Posterior cingulate gyrus (tissue), 11 donors: ENCODE measurements around the gene NUFIP1.
"Not testable (repeated sequence)": the region's sequence is repeated elsewhere in the genome, so short reads cannot be mapped to it uniquely, and the experiment has no call there.

Source experiments
- DNase-seq, 10 donors: peaks; one replicate each; pipeline versions ENCODE4 v3.0.0 to v3.0.0-alpha.2; 2020 to 2021; ENCODE audit warnings: mixed read lengths in 3 of 10
- intact Hi-C: fragments of 100-400 bp; cut with DNase I; formaldehyde crosslinking; loops from one replicate; pipeline ENCODE4 v1.15.1; 2023

Gene NUFIP1

GRCh38 chr13:44971656-44972595 is 17.3 kb downstream of the NUFIP1 start:
- intact Hi-C loops, result loop anchor here (2.0 to 5.0 kb wide), 3 partner anchors 73 to 1065 kb away; no protein-coding TSS in a partner anchor
- DNase-seq, result peak in 3 of 10 donors; percentile 10 to 89 (median 15)

GRCh38 chr13:44969551-44970484 is 19.5 kb downstream of the NUFIP1 start:
- no peak for DNase-seq
- intact Hi-C loops, result loop anchor here (1.0 to 10.0 kb wide), 4 partner anchors 55 to 1063 kb away; no protein-coding TSS in a partner anchor

- intact Hi-C loops, result loop anchor here (10.0 kb wide), 1 partner anchor 54 kb away; no protein-coding TSS in a partner anchor
- no peak for DNase-seq
Measured at GRCh38 chr13:44968434-44968815, 20.8 kb downstream of the NUFIP1 start.

DNA sequence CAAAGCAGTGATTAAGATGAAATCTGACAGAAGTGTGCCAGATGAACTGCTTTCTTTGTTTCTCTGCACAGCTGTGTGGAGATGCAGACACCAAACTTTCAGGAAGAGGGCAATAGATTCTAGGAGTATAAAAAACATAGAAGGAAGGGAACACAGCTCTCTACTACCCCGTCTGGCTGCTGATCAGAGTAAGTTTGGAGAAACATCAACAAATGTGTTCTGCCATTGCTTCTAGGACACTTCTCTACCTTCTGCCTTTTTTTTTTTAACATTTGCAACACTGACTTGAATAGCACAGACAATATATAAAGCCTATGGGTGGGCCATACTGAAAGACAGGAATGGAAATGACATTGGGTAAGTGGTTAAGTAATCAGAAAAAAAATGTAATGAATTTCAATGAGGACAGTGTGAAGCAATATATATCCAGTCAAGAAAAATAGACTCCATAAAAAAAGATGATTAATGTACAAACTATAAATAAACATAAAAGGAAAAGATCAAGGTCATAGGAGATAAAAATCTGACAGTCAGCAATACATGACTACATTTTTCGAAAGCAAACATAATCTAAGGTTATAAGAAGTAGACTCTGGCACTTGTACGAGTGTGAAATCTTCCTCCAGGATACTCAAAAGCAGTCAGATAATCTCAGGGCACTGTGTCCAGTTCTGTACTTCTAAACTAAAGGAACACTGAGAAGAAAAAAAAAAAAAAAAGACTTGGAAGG is 21.4 kb downstream of the NUFIP1 start:
- DNase-seq, result no peak
- intact Hi-C loops, result loop anchor here (10.0 kb wide), 1 partner anchor 53 kb away; no protein-coding TSS in a partner anchor

GRCh38 chr13:44961997-44962396 is 27.3 kb downstream of the NUFIP1 start:
- no peak for DNase-seq
- intact Hi-C loops, result loop anchor here (10.0 kb wide), 1 partner anchor 47 kb away; no protein-coding TSS in a partner anchor

- intact Hi-C loops, result no loop called here
- no peak for DNase-seq
Measured at GRCh38 chr13:44955406-44955805, 33.9 kb downstream of the NUFIP1 start.

DNA sequence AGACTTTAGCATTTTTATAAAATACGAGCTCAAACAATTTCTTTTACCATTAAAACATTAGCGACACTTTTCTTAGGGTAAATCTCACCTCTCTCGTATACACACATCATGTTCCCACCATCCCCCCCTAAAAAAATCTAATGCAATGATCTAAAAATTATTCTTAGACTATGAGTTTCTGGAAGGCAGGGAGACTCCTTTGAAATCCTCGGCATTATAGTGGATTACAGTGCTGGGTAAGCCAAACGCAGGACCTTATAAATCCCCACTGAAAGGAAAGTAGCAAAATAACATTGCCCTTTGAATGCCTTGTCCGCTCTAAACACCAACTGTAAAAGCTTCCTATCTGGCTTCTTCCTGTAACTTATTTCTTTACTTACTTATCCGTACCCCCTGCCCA is 35.0 kb downstream of the NUFIP1 start:
- no peak for DNase-seq
- intact Hi-C loops, result no loop called here

DNA sequence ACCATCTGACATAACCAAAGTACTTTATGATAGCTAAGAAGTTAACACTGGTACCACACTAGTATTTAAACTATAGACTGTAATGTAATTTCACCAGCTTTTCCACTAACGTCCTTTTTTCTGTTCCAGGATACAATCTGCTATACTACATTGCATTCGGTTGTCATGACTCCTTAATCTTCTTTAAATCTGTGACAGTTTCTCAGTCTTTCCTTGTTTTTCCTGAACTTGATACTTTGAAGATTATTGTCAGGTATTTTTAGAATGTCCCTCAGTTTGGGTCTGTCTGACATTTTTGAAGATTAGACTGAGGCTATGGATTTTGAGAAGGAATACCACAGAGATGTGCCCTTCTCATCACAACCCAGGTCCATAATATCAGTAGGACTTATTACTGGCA is 36.6 kb downstream of the NUFIP1 start:
- intact Hi-C loops, result no loop called here
- DNase-seq, result no peak

DNA sequence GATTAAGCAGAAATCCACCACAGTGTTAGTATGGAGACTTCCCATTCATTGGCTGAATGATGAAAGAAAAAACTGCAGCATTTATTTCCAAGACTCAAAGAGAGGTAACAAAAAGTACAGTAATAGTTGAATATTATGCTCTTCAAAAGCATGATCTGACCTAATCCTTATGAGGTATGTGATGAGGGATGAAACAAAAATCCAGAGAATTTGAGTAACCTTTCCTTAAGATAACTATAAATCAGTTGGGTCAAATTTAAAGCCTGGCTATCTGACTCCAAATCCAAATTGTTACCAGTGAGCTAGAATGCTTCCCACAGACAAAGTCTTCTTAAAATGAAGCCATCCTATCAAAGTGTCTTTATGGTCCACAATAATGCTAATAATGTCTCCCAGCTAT is 38.1 kb downstream of the NUFIP1 start:
- DNase-seq, result no peak
- intact Hi-C loops, result no loop called here

DNA sequence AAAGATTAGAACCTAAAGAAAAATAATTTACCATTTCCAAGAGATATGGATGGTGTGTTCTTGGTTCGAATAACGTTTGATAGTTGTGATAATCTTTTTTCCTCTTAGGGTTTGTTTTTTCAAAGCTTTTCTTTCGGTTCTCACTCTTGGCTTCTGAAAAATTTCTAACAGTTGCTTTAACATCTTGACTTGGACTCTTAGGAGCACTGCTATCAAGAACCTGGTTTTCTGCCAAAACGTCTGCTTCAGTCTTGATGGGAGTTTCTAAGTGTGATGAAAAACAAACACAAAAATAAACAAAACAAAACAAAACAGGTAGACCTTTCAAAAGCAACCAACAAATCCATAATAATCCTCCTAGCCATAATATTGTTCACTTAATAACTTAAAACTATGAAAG is 45.9 kb downstream of the NUFIP1 start:
- intact Hi-C loops, DNase-seq: not testable (repeated sequence)

GRCh38 chr13:44938854-44939253 is 50.4 kb downstream of the NUFIP1 start:
- intact Hi-C loops, result no loop called here
- no peak for DNase-seq

DNA sequence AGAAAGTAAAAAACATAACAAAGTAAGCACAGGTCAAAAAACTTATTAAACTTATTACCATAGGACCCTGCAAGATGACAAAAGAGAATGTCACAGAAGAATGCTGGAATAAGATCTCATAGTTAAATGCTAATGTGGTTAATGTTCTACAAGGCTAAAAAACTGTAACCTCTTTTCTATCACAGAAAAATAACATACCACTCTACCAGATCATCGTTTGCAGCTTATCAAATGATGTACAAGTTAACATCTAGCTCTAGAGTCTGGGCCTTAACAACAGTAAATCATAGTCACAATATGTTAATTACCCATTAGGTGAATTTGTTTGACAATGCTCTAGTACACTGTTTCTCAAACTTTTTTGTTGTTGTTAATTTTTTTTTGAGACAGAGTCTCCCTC is 53.0 kb downstream of the NUFIP1 start:
- no peak for DNase-seq
- intact Hi-C loops, result no loop called here

GRCh38 chr13:44934724-44935123 is 54.5 kb downstream of the NUFIP1 start:
- intact Hi-C loops, result no loop called here
- no peak for DNase-seq

DNA sequence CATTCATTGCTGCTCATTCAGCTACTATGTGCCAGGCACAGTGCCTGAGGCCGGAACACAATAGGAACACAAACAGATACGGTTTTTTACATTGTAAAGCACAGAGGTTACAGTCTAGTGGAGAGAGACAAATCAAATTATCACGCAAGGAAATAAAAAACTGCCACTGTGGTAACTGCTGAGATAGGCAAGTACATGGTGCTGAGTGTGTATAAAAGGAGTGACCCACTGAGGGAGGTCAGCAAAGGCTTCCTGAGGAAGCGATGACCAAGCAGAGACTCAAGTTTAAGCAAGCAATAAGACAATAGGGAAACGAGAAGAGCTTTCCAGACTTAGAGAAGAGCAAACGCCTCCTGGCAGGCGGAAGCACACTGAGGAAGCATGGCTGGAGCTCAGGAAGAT is 56.4 kb downstream of the NUFIP1 start:
- DNase-seq, result no peak
- intact Hi-C loops, result no loop called here

GRCh38 chr13:44932171-44932849 is 57.0 kb downstream of the NUFIP1 start:
- intact Hi-C loops, result no loop called here
- no peak for DNase-seq

DNA sequence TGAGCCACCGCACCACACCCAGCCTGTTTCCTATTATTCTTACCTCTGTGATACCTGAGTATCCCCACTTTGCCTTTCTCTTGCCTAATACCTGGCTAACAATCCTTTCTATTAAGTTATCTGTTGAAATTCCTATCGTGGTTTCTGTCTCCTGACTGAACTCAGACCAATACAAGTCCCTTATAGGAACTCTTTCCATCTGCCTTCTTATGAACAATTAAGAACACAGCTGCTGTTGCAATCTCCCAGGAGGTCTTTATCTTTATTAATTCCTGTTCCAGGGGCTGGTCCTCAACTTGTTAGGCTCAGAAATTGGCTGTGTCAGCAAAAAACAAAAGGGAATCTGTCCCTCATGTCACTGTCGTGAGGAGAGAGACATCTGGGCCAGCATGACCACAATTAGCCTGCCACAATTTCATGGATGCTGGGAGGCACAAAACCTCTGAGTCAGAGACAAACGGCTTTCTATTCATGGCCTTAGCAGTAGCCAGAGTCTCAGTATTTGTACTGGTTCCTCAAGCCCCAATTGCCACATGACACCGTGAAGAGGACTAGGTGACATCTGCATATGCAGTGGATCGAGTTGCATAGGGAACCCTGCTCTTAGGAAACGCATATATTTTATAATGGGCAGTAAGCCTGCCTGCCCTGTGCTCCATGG is 58.2 kb downstream of the NUFIP1 start:
- no peak for DNase-seq
- intact Hi-C loops, result no loop called here

GRCh38 chr13:44930280-44930679 is 59.0 kb downstream of the NUFIP1 start:
- intact Hi-C loops, result no loop called here
- DNase-seq, result no peak

- intact Hi-C loops, result no loop called here
- no peak for DNase-seq
Measured at GRCh38 chr13:44929692-44930091, 59.6 kb downstream of the NUFIP1 start.

GRCh38 chr13:44927968-44928367 is 61.3 kb downstream of the NUFIP1 start:
- no peak for DNase-seq
- intact Hi-C loops, result no loop called here
